Measurements from ENCODE around the gene NUDT21.

Gene NUDT21

GRCh38 chr16:56469748-56470147, 18.6 kb upstream of the NUDT21 start:
- Histone ChIP-seq H2BK12ac (ENCODE audit: low read length in 2 of 2) (no peak overlapping the region), H3K18ac (ENCODE audit: low read depth in 1 of 2, low read length in 2 of 2) (no peak overlapping the region), H3K27me3 (ENCODE audit: control insufficient read depth in 1 of 2, insufficient read depth in 1 of 2, low read length in 2 of 2) (no peaks in the 10 kb centered on the region), H3K9me3 (ENCODE audit: control insufficient read depth, low read length) (no peaks in the 10 kb centered on the region), H3K9ac (ENCODE audit: low read length) (no peak overlapping the region), H2AK5ac (ENCODE audit: low read length, severe bottlenecking) (no peak overlapping the region), H3K27ac (ENCODE audit: low read length, poor library complexity, severe bottlenecking) (no peak overlapping the region), H3K4me2 (ENCODE audit: low read length, poor library complexity, severe bottlenecking) (no peak overlapping the region), H3K4me3 (ENCODE audit: insufficient read depth in 1 of 2, low read depth in 1 of 2, low read length in 2 of 2) (no peak overlapping the region), H4K8ac (ENCODE audit: low read length) (no peak overlapping the region), H3K36me3 (ENCODE audit: control insufficient read depth in 1 of 2, insufficient read depth in 2 of 2, low read depth in 1 of 2, low read length in 2 of 2) (peaks cover 26 to 95% of the 10 kb centered on the region in 2 experiments), H2AFZ (ENCODE audit: low read depth, low read length) (no peak overlapping the region), H3K23ac (ENCODE audit: low read length in 2 of 2) (no peak overlapping the region), H3K79me1 (replicated peaks; ENCODE audit: low read length, poor library complexity, severe bottlenecking) (peaks cover 13% of the 10 kb centered on the region), H2BK5ac (ENCODE audit: low read depth, low read length, poor library complexity, severe bottlenecking) (no peak overlapping the region), H2BK120ac (ENCODE audit: low read depth, low read length) (no peak overlapping the region), H3K4ac (ENCODE audit: low read depth in 1 of 2, low read length in 2 of 2) (no peak overlapping the region), H2BK15ac (ENCODE audit: low read depth, poor library complexity, severe bottlenecking) (no peak overlapping the region), H3K14ac (ENCODE audit: low read length in 2 of 2) (no peak overlapping the region), H4K91ac (ENCODE audit: low read length) (no peak overlapping the region), H3K4me1 (ENCODE audit: control insufficient read depth, insufficient read depth, low read depth, low read length) (no peaks in the 10 kb centered on the region)
- 100% methylated on average over 2 of the region's 7 CpGs for WGBS
- no peak for DNase-seq

DNA sequence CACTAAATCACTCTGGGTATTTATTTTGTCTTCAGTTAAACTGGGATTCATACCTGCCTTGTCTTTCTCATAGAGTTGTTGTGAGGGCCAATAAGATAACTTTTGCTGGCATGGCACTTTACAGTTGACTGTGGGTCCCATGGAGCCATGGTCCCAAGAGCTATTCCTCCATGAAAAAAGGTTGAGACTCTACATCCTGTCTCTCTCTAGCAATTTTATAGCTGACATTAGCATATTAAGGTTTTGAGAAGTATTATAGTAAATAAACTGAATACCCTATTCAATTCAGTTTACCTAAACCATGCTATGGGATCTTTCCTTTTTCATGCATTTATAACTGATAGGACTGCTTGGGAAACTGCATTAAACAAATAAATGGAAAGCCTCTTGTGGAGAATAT, 17.7 kb upstream of the NUDT21 start:
- no peak overlapping the region for H3K4me3 ChIP-seq (ENCODE audit: insufficient read depth in 1 of 2, low read depth in 1 of 2, low read length in 2 of 2)
- no peak overlapping the region for H3K4me2 ChIP-seq (ENCODE audit: low read length, poor library complexity, severe bottlenecking)
- H2BK120ac ChIP-seq (ENCODE audit: low read depth, low read length): no peak overlapping the region
- H3K4me1 ChIP-seq (ENCODE audit: control insufficient read depth, insufficient read depth, low read depth, low read length): no peaks in the 10 kb centered on the region
- no peak overlapping the region for H4K8ac ChIP-seq (ENCODE audit: low read length)
- H2BK5ac ChIP-seq (ENCODE audit: low read depth, low read length, poor library complexity, severe bottlenecking): no peak overlapping the region
- H2BK15ac ChIP-seq (ENCODE audit: low read depth, poor library complexity, severe bottlenecking): no peak overlapping the region
- H2AFZ ChIP-seq (ENCODE audit: low read depth, low read length): no peak overlapping the region
- H3K36me3 ChIP-seq (ENCODE audit: control insufficient read depth in 1 of 2, insufficient read depth in 2 of 2, low read depth in 1 of 2, low read length in 2 of 2): peaks cover 26 to 96% of the 10 kb centered on the region in 2 experiments
- H3K27me3 ChIP-seq (ENCODE audit: control insufficient read depth in 1 of 2, insufficient read depth in 1 of 2, low read length in 2 of 2): no peaks in the 10 kb centered on the region
- H3K9ac ChIP-seq (ENCODE audit: low read length): no peak overlapping the region
- H3K27ac ChIP-seq (ENCODE audit: low read length, poor library complexity, severe bottlenecking): no peak overlapping the region
- DNase-seq: no peak
- no peak overlapping the region for H3K18ac ChIP-seq (ENCODE audit: low read depth in 1 of 2, low read length in 2 of 2)
- H3K14ac ChIP-seq (ENCODE audit: low read length in 2 of 2): no peak overlapping the region
- no peaks in the 10 kb centered on the region for H3K9me3 ChIP-seq (ENCODE audit: control insufficient read depth, low read length)
- no peak overlapping the region for H4K91ac ChIP-seq (ENCODE audit: low read length)
- H3K4ac ChIP-seq (ENCODE audit: low read depth in 1 of 2, low read length in 2 of 2): no peak overlapping the region
- H3K79me1 ChIP-seq (replicated peaks; ENCODE audit: low read length, poor library complexity, severe bottlenecking): peaks cover 16% of the 10 kb centered on the region
- H2BK12ac ChIP-seq (ENCODE audit: low read length in 2 of 2): no peak overlapping the region
- no peak overlapping the region for H2AK5ac ChIP-seq (ENCODE audit: low read length, severe bottlenecking)
- H3K23ac ChIP-seq (ENCODE audit: low read length in 2 of 2): no peak overlapping the region

GRCh38 chr16:56466344-56466743, 15.2 kb upstream of the NUDT21 start:
- no peak overlapping the region for H4K91ac ChIP-seq (ENCODE audit: low read length)
- no peak overlapping the region for H3K14ac ChIP-seq (ENCODE audit: low read length in 2 of 2)
- no peaks in the 10 kb centered on the region for H3K4me1 ChIP-seq (ENCODE audit: control insufficient read depth, insufficient read depth, low read depth, low read length)
- H2AK5ac ChIP-seq (ENCODE audit: low read length, severe bottlenecking): no peak overlapping the region
- H3K18ac ChIP-seq (ENCODE audit: low read depth in 1 of 2, low read length in 2 of 2): no peak overlapping the region
- no peak overlapping the region for H4K8ac ChIP-seq (ENCODE audit: low read length)
- H3K9ac ChIP-seq (ENCODE audit: low read length): no peak overlapping the region
- H2BK5ac ChIP-seq (ENCODE audit: low read depth, low read length, poor library complexity, severe bottlenecking): no peak overlapping the region
- H2BK12ac ChIP-seq (ENCODE audit: low read length in 2 of 2): no peak overlapping the region
- H3K36me3 ChIP-seq (ENCODE audit: control insufficient read depth in 1 of 2, insufficient read depth in 2 of 2, low read depth in 1 of 2, low read length in 2 of 2): peaks cover 18 to 95% of the 10 kb centered on the region in 2 experiments
- no peaks in the 10 kb centered on the region for H3K27me3 ChIP-seq (ENCODE audit: control insufficient read depth in 1 of 2, insufficient read depth in 1 of 2, low read length in 2 of 2)
- H3K27ac ChIP-seq (ENCODE audit: low read length, poor library complexity, severe bottlenecking): no peak overlapping the region
- no peak overlapping the region for H2AFZ ChIP-seq (ENCODE audit: low read depth, low read length)
- H2BK15ac ChIP-seq (ENCODE audit: low read depth, poor library complexity, severe bottlenecking): no peak overlapping the region
- H3K9me3 ChIP-seq (ENCODE audit: control insufficient read depth, low read length): no peaks in the 10 kb centered on the region
- no peak overlapping the region for H3K23ac ChIP-seq (ENCODE audit: low read length in 2 of 2)
- 97% methylated on average over 2 of the region's 2 CpGs for WGBS
- no peak overlapping the region for H2BK120ac ChIP-seq (ENCODE audit: low read depth, low read length)
- H3K4me3 ChIP-seq (ENCODE audit: insufficient read depth in 1 of 2, low read depth in 1 of 2, low read length in 2 of 2): no peak overlapping the region
- no peak overlapping the region for H3K4ac ChIP-seq (ENCODE audit: low read depth in 1 of 2, low read length in 2 of 2)
- no peak overlapping the region for H3K4me2 ChIP-seq (ENCODE audit: low read length, poor library complexity, severe bottlenecking)
- H3K79me1 ChIP-seq (replicated peaks; ENCODE audit: low read length, poor library complexity, severe bottlenecking): peaks cover 13% of the 10 kb centered on the region
- DNase-seq: no peak

GRCh38 chr16:56463153-56463552, 12.0 kb upstream of the NUDT21 start:
- Histone ChIP-seq H3K27ac (ENCODE audit: low read length, poor library complexity, severe bottlenecking) (no peak overlapping the region), H3K9me3 (ENCODE audit: control insufficient read depth, low read length) (no peaks in the 10 kb centered on the region), H3K4me1 (ENCODE audit: control insufficient read depth, insufficient read depth, low read depth, low read length) (no peaks in the 10 kb centered on the region), H3K4me2 (ENCODE audit: low read length, poor library complexity, severe bottlenecking) (no peak overlapping the region), H2BK12ac (ENCODE audit: low read length in 2 of 2) (no peak overlapping the region), H3K14ac (ENCODE audit: low read length in 2 of 2) (no peak overlapping the region), H4K91ac (ENCODE audit: low read length) (no peak overlapping the region), H3K27me3 (ENCODE audit: control insufficient read depth in 1 of 2, insufficient read depth in 1 of 2, low read length in 2 of 2) (no peaks in the 10 kb centered on the region), H3K9ac (ENCODE audit: low read length) (no peak overlapping the region), H4K8ac (ENCODE audit: low read length) (no peak overlapping the region), H3K18ac (ENCODE audit: low read depth in 1 of 2, low read length in 2 of 2) (no peak overlapping the region), H3K36me3 (ENCODE audit: control insufficient read depth in 1 of 2, insufficient read depth in 2 of 2, low read depth in 1 of 2, low read length in 2 of 2) (peaks cover 5 to 95% of the 10 kb centered on the region in 2 experiments), H3K4ac (ENCODE audit: low read depth in 1 of 2, low read length in 2 of 2) (no peak overlapping the region), H3K23ac (ENCODE audit: low read length in 2 of 2) (no peak overlapping the region), H2BK120ac (ENCODE audit: low read depth, low read length) (no peak overlapping the region), H3K4me3 (ENCODE audit: insufficient read depth in 1 of 2, low read depth in 1 of 2, low read length in 2 of 2) (no peak overlapping the region), H2BK5ac (ENCODE audit: low read depth, low read length, poor library complexity, severe bottlenecking) (no peak overlapping the region), H2BK15ac (ENCODE audit: low read depth, poor library complexity, severe bottlenecking) (no peak overlapping the region), H2AK5ac (ENCODE audit: low read length, severe bottlenecking) (no peak overlapping the region), H2AFZ (ENCODE audit: low read depth, low read length) (no peak overlapping the region), H3K79me1 (replicated peaks; ENCODE audit: low read length, poor library complexity, severe bottlenecking) (peaks cover 11% of the 10 kb centered on the region)
- no peak for DNase-seq
- WGBS: 98% methylated on average over 6 of the region's 6 CpGs
